Heart left ventricle (tissue), 16 donors: ENCODE data around the gene ANKRD44. TPM values are rescaled to one million over a fixed set of nuclear protein-coding genes. Genes with fewer than 3 reads are reported as not detected.
A peak's percentile ranks its signal among the peaks of the same experiment; 100 is the strongest.

Experiments used
- ATAC-seq, 4 donors: fragments of 200-7000 bp; cut with Tn5 transposase; one replicate each; pipeline ENCODE4 v1.9.1; 2020 to 2022; ENCODE audit warnings: moderate library complexity in 4 of 4, mild to moderate bottlenecking in 3 of 4, moderate number of reproducible peaks in 1 of 4
- DNase-seq, 5 donors: peaks; one replicate each; pipeline ENCODE4 v3.0.0-alpha.2; 2020
- H3K27ac ChIP-seq, 12 donors: fragments of 200-600 bp; sonication (generic) in 4 of 12; one replicate each; pipeline versions ENCODE4 v1.5.0 to v1.8.0; 2016 to 2022; ENCODE audit warnings: mild to moderate bottlenecking in 2 of 12
- H3K27me3 ChIP-seq, 9 donors: fragments of 200-600 bp; sonication (generic) in 2 of 9; one replicate each; pipeline versions ENCODE4 v1.5.1 to v1.8.0; 2016 to 2022; ENCODE audit warnings: mild to moderate bottlenecking in 3 of 9
- H3K36me3 ChIP-seq, 9 donors: fragments of 200-600 bp; sonication (generic) in 2 of 9; one replicate each; pipeline versions ENCODE4 v1.5.0 to v1.8.0; 2018 to 2022; ENCODE audit warnings: mild to moderate bottlenecking in 2 of 9
- H3K4me1 ChIP-seq, 12 donors: fragments of 200-600 bp; sonication (generic) in 4 of 12; one replicate each; pipeline versions ENCODE4 v1.5.0 to v1.8.0; 2016 to 2022; ENCODE audit warnings: mild to moderate bottlenecking in 3 of 12
- H3K4me3 ChIP-seq, 12 donors: fragments of 200-600 bp; sonication (generic) in 4 of 12; one replicate each; pipeline versions ENCODE4 v1.5.0 to v1.8.0; 2017 to 2022; ENCODE audit warnings: mild to moderate bottlenecking in 9 of 12, moderate library complexity in 4 of 12
- H3K9me3 ChIP-seq, 12 donors: fragments of 200-600 bp; sonication (generic) in 4 of 12; one replicate each; pipeline versions ENCODE4 v1.5.0 to v1.8.0; 2016 to 2022; ENCODE audit warnings: mild to moderate bottlenecking in 1 of 12
- POLR2A ChIP-seq, 2 donors: fragments of 450-650 bp; IDR thresholded peaks; one replicate each; pipeline ENCODE4 v1.6.1; 2017; ENCODE audit warnings: antibody characterized with exemption in 2 of 2, mild to moderate bottlenecking in 2 of 2, moderate library complexity in 2 of 2
- WGBS, 4 donors: extraction: QIAGEN DNeasy Blood & Tissue Kit in 2 of 4; methylation state at CpG; one replicate each; pipeline versions ENCODE4 v1.1.5 to v1.1.7; 2013 to 2018; 5-methylcytosine and 5-hydroxymethylcytosine counted together
- intact Hi-C, 10 donors: fragments of 100-400 bp; cut with DNase I; formaldehyde crosslinking; loops; one replicate each; pipeline versions ENCODE4 v1.11.1 to v1.14.2; 2022
- polyA plus RNA-seq, 2 donors: library from polyadenylated mRNA; stranded (reverse); fragments of 200-250 nt; gene quantifications; one replicate each; pipeline ENCODE4 v1.2.3, GENCODE V29; 2013
- total RNA-seq, 9 donors: library from RNA; depleted of rRNA in 2 of 9; stranded (reverse); fragments of >200 nt in 2 of 9; fragmentation: NEBNext Ultra II Directional in 3 of 9; extraction: Animal tissue kit (Norgen Biotek cat#: 25700) in 3 of 9; gene quantifications; one replicate each; pipeline versions ENCODE4 v1.1.0 to v1.2.4, GENCODE V29; 2016 to 2023
- TF ChIP-seq, protein P1 (sequence below), 12 donors: fragments of 200-600 bp; sonication (generic) in 4 of 12; IDR thresholded peaks; one replicate each; pipeline versions ENCODE4 v1.5.0 to v1.8.0; 2018 to 2022; ENCODE audit warnings: antibody characterized with exemption in 12 of 12, mild to moderate bottlenecking in 5 of 12
- donor health status: ischemic (EF 13 %, LVEDD 7.1; RV severe dilation, severe dysfunction).
- donor health status: healthy with polysubstance abuse.
- donor health status: DM: no; HTN: yes; CAD: no.
- donor health status: DM: no; HTN: no; CAD: no.
- donor health status: ischemic (EF 25% LVEDD 6.9; RV normal size, moderate dysfunction).
- donor health status: ischemic (EF 25% LVEDD 5.7; RV mildly dilated, moderate dysfunction).
- donor health status: healthy.
- donor health status: DM: yes; HTN: yes; CAD: no.
- donor health status: ischemic (EF 35%, LVEDD 5.7; RV mildly dilated, moderate dysfunction).
- donor health status: nonischemic (EF 11% LVEDD 7.7; RV severe dilation, severe dysfunction).
- donor health status: DM: yes; HTN: yes; CAD: no.
- donor health status: PGD.
- donor health status: ischemic (EF 29% LVEDD 5.4; RV normal size, mild dysfunction).
- donor health status: nonischemic (EF 23%, LVEDD 6.1; RV moderate dilation, normal function).

ANKRD44 gene
- total and polyA plus RNA-seq, 11 donors: 2.4 to 30.6 (median 8.4) TPM

DNA sequence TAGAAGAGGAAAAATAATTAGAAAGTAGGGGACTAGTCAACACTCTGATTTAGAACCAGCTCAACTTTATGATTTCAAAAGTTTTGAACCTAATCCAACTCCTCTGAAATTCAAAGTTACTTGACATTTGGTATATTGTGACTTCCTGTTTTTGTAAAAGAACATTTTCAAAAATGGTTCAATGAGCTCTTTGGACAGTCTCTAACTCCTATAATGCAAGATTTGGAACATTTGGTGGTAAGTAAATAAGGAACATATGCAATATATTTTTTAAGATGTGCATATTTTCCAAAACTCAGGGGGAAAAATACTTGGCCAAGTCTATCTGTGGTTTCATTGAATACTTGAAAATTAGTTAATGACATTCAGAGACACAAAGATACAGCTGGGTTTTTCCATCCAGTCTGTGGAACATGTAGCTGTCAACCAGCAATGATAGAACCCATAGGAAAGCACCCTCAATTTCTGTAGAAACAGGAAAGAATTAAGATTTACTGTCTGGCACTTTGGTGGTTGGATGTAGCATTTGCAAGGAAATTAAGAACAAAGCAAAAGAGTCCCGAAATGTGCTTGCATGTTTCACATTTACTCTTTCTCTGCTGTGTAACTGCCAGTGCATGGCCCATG is 17.0 kb upstream of the ANKRD44 start:
- intact Hi-C loops: no loop called here
- 68 to 75% (median 72%) methylated on average over 1 of the region's 1 CpG for WGBS, 4 donors
- Histone ChIP-seq H3K4me1 (peaks cover 0 to 18% (median 0%) of the 10 kb centered on the region in 12 donors), H3K27ac (no peak overlapping the region), H3K36me3 (no peaks in the 10 kb centered on the region), H3K4me3 (no peak overlapping the region), H3K27me3 (no peaks in the 10 kb centered on the region), H3K9me3 (no peaks in the 10 kb centered on the region)
- DNase-seq: no peak
- no peak for ATAC-seq
- TF ChIP-seq, protein P1, sequence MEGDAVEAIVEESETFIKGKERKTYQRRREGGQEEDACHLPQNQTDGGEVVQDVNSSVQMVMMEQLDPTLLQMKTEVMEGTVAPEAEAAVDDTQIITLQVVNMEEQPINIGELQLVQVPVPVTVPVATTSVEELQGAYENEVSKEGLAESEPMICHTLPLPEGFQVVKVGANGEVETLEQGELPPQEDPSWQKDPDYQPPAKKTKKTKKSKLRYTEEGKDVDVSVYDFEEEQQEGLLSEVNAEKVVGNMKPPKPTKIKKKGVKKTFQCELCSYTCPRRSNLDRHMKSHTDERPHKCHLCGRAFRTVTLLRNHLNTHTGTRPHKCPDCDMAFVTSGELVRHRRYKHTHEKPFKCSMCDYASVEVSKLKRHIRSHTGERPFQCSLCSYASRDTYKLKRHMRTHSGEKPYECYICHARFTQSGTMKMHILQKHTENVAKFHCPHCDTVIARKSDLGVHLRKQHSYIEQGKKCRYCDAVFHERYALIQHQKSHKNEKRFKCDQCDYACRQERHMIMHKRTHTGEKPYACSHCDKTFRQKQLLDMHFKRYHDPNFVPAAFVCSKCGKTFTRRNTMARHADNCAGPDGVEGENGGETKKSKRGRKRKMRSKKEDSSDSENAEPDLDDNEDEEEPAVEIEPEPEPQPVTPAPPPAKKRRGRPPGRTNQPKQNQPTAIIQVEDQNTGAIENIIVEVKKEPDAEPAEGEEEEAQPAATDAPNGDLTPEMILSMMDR (IDR thresholded peaks at IDR 0.05): no peak
- TF ChIP-seq POLR2A (IDR thresholded peaks at IDR 0.05): no peak

DNA sequence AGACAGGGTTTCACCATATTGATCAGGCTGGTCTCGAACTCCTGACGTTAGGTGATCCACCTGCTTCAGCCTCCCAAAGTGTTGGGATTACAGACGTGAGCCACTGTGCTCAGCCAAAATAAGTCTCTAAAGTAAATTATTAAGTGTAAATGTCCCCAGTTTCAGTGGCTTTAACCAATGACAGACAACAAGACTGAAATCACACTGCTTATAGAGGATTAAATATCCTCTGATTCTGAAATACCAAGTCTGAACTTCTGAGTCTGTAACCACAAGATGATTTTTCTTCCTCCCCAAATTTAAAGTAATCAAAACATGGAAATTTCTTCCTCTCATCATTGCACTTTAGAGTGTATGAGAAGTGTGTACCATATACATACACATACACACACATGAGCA is 16.5 kb upstream of the ANKRD44 start:
- DNase-seq: no peak
- H3K27ac ChIP-seq: no peak overlapping the region
- H3K27me3 ChIP-seq: no peaks in the 10 kb centered on the region
- ATAC-seq: no peak
- intact Hi-C loops: no loop called here
- no peak overlapping the region for H3K4me3 ChIP-seq
- H3K9me3 ChIP-seq: no peaks in the 10 kb centered on the region
- H3K4me1 ChIP-seq: peaks cover 0 to 23% (median 0%) of the 10 kb centered on the region in 12 donors
- WGBS, 4 donors: 83 to 100% (median 94%) methylated on average over 3 of the region's 3 CpGs
- TF ChIP-seq, protein P1 (IDR thresholded peaks at IDR 0.05): no peak
- no peak for TF ChIP-seq POLR2A (IDR thresholded peaks at IDR 0.05)
- no peaks in the 10 kb centered on the region for H3K36me3 ChIP-seq

DNA sequence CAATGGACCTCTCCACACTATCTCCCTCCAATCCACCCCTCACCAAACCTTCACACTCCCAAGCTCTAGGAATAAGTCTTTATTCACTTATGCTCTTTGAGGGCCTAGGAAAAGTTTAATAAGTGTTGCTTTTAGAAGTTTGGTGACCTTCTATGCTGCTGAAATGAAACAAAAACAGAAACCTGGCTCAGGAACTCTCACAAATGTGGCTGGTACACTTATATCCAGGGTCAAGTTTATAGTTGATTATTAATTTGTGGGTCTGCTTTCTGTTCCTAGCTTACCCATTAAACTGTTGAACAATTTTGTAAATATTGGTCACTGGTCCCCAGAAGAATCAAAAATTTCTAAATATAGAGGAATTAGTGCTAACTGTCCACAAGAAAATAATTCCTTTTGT is 14.2 kb upstream of the ANKRD44 start:
- Histone ChIP-seq H3K36me3 (no peaks in the 10 kb centered on the region), H3K4me1 (peaks cover 0 to 23% (median 0%) of the 10 kb centered on the region in 12 donors), H3K9me3 (no peaks in the 10 kb centered on the region), H3K27me3 (no peaks in the 10 kb centered on the region), H3K27ac (no peak overlapping the region), H3K4me3 (no peak overlapping the region)
- ATAC-seq (no peak), DNase-seq (no peak)
- intact Hi-C loops: no loop called here
- TF ChIP-seq, protein P1 (IDR thresholded peaks at IDR 0.05): no peak

DNA sequence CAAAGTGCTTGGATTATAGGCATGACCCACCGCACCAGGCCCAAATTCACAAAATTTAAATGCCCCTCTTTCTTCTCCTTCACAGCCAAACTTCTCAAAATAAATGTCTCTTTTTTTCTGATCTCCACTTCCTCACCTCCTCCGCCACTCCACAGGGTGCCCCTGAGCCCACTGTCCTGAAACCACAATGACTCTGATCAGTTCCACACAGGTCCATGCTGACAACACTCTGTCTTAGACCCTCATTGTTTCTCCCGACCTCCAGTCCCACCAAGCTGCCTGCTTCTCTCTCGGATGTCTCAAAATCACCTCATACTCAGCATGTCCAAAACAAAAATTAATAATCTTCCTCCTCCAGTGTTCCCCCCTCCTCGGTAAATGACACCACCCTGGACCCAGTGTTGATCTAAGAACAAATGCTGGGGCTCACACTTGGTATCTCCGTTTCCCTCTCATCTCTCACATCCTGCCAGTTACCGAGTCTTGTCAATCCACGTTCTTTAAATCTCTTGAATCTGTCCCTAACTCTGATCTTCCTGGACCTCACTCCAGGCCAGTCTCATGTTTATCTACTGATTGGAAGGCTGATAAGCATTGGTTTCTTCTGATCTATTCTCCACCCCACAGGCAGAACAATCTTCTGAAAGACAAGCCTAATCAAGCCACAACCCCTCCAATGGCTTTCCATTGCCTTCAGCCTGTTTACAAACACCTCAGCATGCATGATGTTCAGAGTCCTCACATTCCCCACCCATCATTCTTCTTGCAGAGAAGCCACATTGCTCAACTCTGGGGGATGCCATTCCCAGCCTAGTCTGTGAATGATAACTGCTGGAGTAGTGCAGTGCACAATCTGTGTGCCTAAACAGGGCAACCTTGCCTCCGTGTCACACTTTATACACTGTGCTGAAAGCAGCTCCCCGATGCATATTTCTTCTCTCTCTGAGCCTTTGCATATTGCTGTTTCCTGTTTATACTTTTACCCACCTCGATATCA is 12.4 kb upstream of the ANKRD44 start:
- no peaks in the 10 kb centered on the region for H3K9me3 ChIP-seq

More for the DNA sequence above, 12.4 kb upstream of the ANKRD44 start:
- no peak for DNase-seq
- Histone ChIP-seq H3K4me3 (no peak overlapping the region), H3K27ac (peak overlapping the region in 1 of 12 donors; percentile 33), H3K4me1 (peaks cover 0 to 22% (median 0%) of the 10 kb centered on the region in 12 donors), H3K27me3 (no peaks in the 10 kb centered on the region), H3K36me3 (no peaks in the 10 kb centered on the region)
- intact Hi-C loops: no loop called here
- 56 to 67% (median 63%) methylated on average over 11 of the region's 11 CpGs for WGBS, 4 donors
- TF ChIP-seq, protein P1 (IDR thresholded peaks at IDR 0.05): no peak
- TF ChIP-seq POLR2A (IDR thresholded peaks at IDR 0.05): no peak
- ATAC-seq: no peak
